Colon (tissue), 2 donors: ENCODE data around the gene SLC9A9.

Experiments used
- FAIRE-seq: peaks from 2 replicates; lab custom pipeline; 2012; peaks lifted over from hg19 to GRCh38; lab: Jason Lieb, UNC
- donor health status: control.
- donor health status: control.

Gene SLC9A9

DNA sequence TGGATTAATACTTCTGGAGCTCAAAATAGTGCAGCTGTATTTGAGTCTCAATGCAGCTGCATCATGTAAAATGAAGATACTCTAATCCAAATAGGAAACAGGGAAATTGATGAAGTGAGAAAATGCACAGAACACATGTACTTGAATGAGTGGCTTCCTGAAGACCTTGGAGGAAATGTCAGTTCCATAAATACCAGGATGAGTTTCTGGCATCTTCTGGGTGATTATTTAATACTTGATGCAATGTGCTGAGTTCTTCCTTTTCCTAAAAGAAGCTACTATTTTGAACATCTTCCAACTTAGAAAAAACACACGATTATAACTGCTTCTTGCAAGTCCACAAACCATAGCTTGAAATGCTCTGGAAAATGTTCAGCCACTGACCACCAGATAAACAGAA, 162.8 kb downstream of the SLC9A9 start:
- no peak for FAIRE-seq

- FAIRE-seq: no peak
These were observed 170.8 kb downstream of the SLC9A9 start for GRCh38 chr3:143677430-143677829.

DNA sequence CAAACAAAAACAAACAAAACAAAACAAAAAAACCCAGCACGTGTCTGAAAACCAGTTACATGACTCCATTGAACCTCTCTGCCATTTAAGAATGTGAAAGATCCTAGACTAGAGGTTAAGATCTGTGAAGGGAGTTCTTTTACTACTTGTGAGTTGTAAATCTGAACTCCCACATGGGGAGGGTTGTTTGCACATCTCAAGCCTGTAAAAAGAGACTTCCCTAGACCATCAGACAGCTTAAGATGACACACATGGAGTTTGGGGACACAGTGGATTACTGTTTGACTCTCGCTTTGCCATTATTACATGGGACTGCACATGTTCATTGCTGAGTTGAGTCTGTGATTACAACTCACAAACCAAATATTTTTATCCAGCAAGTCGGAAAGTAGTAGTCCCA, 171.5 kb downstream of the SLC9A9 start:
- FAIRE-seq: no peak

DNA sequence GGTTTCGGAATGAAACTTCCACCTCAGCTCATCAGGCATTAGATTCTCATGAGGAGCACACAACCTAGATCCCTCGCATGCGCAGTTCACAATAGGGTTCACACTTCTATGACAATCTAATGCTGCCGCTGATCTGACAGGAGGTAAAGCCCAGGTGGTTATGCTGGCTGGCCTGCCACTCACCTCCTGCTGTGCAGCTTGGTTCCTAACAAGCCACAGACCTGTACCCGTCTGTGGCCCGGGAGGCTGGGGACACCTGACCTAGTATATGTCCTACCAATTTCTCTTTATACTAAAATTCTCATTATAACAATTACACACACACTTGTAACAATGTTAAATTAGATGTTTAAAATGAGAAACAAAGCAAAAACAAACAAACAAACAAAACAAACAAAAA, 172.2 kb downstream of the SLC9A9 start:
- FAIRE-seq: no peak

DNA sequence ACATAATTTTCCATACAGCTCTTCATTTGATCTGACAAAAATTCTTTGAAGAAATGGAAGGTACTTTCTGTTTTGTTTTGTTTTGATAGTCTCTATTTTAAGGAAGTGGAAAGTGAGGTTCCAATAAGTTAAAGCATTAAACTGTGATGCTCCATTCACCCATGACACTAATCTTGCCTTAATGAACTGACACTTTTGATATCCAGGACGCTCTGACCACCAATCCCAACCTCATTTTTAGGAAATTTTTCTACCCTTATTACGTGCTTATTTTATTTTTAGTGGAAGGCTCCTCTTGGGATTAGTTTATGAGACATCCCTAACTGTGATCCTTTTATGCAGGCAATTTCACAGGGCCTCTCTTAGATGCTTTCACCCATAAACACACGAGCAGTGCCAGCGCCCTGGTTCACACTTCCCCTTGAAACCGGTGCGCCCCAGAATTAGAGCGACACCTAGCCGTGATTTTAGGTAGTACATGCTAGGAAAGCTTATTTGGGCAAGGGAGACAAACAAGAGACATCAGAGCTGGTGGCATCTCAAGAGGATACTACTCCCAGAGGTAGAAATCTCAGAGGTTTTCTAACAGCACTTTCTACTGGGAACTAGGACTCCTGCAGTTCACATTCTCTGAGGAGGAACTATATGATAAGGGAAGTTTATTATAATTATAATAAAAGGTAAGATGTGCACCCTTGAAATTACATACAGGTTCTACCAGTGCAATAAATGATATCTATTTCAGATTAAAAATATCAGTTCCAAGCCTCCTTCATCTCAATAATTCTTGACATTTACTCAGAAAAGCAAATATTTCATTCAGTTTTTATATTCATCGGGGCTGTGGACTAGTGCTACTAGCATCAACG, 173.9 kb downstream of the SLC9A9 start:
- no peak for FAIRE-seq

- FAIRE-seq: no peak
These were observed 175.7 kb downstream of the SLC9A9 start for GRCh38 chr3:143672396-143673165.

DNA sequence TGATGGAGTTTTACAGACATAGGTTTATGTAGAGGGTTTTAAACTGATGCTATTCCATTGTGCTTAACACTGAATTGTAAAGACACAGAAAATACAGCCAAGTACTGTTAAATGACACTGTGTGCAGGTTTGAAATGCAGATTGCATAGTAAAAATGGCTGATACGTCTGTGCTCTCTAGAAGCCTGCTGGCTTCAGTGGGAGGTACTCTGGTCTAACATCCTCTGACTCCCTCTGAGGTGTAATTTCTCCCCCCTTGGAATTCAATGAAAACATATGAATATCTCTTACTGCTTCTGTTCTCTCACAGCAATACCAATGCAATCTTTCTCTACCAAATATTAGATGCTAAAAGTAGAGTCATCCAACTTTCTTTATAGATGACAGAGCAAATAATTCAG, 176.6 kb downstream of the SLC9A9 start:
- FAIRE-seq: no peak

GRCh38 chr3:143668924-143669790, 179.1 kb downstream of the SLC9A9 start:
- FAIRE-seq: no peak

GRCh38 chr3:143668385-143668784, 179.9 kb downstream of the SLC9A9 start:
- FAIRE-seq: no peak

GRCh38 chr3:143661677-143662076, 186.6 kb downstream of the SLC9A9 start:
- no peak for FAIRE-seq

DNA sequence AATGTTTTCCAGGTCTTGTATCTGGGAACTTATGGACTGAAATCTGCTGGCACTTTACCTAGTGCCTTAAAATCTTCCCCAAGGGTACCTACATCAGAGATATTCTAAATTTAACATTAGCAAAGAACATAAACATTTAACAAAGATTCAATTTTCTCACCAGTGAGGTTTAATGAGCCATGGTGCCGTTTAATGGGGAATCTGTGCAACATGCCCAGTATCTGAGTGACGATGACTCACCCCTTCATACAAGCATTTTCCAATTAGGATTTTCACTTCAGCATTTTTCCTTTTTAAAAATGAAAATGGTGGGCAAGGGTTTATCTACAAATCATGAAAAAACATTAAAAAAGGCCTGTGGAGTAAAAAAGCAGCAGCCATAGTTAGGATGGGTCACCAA, 189.4 kb downstream of the SLC9A9 start:
- no peak for FAIRE-seq

DNA sequence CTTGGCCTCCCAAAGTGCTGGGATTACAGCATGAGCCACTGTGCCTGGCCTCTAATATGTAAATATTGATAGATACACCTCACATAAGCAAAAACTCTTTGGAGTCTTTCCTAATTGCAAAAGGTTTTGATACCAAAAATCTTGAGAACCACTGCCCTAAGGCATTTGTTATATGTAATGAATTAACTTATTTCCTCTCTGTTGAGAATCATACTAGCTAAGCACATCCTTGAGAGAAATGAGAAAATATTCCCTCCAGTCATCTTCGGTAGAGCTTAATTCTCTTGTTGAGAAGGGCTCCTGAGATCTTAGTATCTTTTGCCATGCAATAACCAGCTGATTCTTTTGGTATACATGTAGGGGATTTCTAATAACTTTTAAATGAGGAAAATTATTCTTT, 190.2 kb downstream of the SLC9A9 start:
- no peak for FAIRE-seq

GRCh38 chr3:143657391-143657790, 190.9 kb downstream of the SLC9A9 start:
- FAIRE-seq: no peak

GRCh38 chr3:143654906-143655305, 193.4 kb downstream of the SLC9A9 start:
- no peak for FAIRE-seq

DNA sequence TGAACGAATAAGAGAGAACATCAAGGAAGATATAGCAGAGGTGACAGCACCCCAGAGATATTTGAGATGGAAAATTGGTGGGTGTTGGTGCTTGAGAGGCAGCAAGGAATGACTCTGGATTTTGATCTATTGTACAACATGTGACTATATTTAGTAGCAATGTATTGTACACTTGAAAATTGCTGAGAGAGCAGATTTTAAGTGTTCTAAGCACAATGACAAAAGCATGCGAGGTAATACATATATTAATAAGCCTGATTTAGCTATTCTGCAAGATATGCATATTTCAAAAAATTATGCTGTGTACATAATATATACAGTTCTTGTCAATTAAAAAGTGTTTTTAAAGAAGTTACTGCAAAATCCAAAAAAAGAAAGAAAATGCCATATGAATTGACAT, 194.3 kb downstream of the SLC9A9 start:
- no peak for FAIRE-seq

DNA sequence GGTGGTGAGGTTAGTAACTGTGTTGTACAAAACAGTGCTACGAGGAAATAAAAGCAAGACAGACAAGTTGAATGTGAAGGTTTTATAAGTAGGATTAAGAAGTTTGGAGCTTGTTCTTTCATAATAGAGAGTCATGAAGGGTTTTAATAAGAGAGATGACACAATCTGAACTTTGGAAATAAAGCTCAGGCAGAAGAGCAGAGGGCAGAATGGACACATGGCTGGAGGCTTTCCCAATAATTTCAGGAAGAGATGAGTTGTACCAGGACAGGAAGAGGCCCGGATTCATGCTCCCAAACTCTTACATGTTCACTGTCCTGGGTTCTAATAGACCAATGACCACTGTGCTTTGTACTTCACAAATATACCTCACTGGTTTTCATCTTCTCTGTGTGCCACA, 194.8 kb downstream of the SLC9A9 start:
- FAIRE-seq: no peak

GRCh38 chr3:143652118-143652517, 196.2 kb downstream of the SLC9A9 start:
- no peak for FAIRE-seq

DNA sequence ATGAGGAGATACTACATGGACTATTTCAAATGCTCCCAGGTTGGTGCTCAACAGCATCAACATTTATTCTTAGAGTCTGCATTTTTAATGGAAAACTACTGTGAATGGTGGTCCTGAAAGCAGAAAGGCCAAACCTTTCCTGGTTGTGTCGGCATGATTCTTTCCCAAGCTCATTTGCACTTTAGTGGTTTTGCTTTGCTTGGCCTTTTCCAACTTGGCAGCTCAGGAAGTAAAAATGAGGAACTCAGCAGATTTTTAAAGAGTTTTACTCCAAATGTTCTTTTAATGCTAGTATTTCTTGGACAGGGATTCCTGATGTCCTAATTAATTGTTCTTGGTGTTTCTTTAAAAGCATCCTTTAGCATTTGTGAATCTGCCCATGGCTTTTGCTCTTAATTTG, 197.4 kb downstream of the SLC9A9 start:
- FAIRE-seq: no peak

GRCh38 chr3:143650120-143650519, 198.1 kb downstream of the SLC9A9 start:
- no peak for FAIRE-seq

DNA sequence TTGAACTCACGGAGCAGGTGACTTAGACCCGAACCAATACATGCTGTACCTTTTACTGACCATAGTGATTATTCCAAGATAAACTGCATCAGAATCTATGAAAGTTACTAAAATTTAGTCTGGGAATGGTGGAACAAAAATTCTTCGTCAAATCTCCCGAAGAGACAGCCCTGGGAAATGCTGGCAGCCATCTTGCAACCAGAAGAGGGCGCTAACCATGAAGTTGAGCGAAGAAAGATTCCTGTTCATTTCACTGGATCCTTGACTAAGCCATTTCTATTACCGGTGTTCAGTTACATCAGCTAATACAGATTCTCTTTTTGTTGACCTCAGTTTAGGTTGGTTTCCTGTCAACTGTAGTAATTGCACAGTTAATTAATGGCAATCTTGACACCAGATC, 199.6 kb downstream of the SLC9A9 start:
- FAIRE-seq: no peak

DNA sequence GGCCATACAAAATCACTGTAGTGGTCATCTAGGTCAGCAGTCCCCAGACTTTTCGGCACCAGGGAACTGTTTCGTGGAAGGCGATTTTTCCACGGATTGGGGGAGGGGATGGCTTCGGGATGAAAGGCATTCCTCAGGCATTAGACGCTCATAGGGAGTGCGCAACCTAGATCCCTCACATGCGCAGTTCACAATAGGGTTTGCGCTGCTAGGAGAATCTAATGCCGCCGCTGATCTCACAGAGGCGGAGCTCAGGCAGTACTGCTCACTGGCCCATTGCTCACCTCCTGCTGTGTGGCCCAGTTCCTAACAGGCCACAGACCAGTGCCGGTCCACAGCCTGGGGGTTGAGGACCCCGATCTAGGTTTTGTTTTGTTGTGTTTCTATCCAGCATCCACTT, 200.1 kb downstream of the SLC9A9 start:
- FAIRE-seq: no peak

- FAIRE-seq: no peak
These were observed 203.7 kb downstream of the SLC9A9 start for GRCh38 chr3:143644370-143645089.
